GM18520 (cell line): ENCODE data around the gene APBA1.

Source experiments
- ATAC-seq: cut with Tn5 transposase; IDR thresholded peaks from one replicate; pipeline ENCODE4 v1.9.1; 2021; ENCODE audit not compliant: unreplicated experiment

APBA1 gene

DNA sequence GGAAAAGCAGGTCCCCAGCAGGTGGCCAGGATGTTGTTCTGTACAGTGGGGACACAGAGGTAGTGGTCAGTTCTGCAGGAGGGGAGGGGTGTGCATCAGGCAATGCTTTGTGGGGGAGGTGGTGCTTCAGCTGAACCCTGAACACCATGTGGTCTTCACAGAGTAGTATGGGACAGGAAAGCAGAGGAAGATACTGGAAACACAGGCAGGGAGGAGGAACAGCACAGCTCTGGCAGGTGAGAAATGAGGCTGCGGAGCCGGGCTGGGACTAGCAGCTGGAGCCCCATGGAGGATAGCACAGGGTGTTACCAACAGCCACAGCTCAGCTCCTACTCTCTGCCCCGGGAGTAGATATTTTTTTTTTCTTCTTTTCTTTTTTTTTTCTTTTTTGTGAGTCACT lies 185.7 kb downstream of the APBA1 start:
- no peak for ATAC-seq

- no peak for ATAC-seq
Measured at GRCh38 chr9:69485466-69485865, 186.7 kb downstream of the APBA1 start.

- no peak for ATAC-seq
Measured at GRCh38 chr9:69483886-69484422, 188.2 kb downstream of the APBA1 start.

DNA sequence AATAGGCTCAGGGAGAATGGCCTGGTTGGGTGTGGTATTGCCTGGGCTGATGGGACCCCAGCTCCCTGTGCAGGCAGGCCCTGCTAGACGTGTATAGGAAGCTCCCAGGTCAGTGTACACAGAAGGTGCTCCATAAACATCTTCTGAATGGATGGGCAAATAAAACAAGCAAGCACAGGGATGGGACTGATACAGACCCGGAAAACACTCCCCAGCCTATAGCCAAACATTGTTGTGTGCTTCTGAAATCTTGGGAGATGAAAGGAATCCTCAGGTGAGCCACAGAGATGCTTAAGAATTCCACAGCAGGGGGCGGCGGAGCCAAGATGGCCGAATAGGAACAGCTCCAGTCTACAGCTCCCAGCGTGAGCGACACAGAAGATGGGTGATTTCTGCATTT lies 195.4 kb downstream of the APBA1 start:
- ATAC-seq = no peak

DNA sequence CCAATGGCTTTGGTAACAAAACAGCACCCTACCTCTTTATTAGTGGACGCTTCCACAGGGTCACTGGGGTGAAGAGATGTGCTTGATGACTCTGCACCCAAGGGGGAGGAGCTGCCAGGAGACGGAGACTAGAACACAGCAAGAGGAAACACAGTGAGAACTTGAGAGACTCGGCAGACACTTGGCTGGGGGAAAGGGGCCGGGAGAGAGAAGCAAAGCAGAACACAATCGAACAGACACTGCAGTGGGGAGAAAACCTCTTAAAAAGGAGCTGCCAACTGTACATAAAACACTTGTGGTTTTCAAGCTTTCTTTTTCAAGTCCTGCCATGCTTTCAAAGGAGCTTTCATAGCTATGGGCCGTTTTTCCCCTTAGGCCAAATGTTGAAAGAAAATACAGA lies 196.2 kb downstream of the APBA1 start:
- ATAC-seq = no peak

GRCh38 chr9:69474821-69475220 lies 197.3 kb downstream of the APBA1 start:
- ATAC-seq = no peak

DNA sequence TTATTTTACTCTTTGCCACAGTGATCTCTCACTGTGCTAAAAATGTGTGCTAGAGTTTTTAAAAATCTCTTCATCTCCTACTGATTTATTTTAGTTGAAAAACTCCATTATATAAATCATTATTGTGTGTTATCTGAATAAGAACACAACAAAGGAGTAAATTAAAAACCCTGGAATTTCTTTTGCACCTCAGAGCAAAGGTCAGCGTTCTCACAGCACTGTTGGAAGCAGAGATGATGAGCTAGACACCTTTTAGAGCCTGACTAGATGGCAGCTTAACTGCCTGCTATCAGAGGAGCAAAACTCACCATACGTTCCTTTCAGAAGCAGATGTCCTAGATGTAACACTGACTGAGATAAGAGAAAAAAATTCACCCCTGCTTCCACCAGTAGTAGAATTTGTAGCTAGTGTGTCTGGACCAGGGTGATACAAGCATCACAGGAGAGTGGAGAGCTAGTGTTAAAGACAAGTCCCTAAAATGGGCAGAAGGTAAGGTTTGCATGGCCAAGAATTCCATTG lies 200.0 kb downstream of the APBA1 start:
- no peak for ATAC-seq

DNA sequence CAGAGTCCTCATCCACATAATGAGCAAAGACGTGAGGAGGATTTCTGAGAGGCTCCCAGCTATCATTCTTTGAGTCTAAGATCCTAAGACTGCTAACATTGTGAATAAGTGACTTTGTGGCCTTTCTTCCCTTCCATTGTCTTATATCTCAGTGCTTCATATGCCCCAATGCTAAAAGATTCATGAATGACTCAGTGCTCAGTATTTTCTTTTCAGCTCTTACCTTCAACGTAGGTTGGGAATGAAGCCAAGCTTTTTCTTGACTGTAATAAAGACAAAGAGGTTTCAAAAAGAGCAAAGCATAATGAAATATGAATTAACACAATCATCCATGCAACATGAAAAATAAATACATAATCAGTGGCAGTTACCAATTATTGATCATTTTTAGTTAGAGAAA lies 200.7 kb downstream of the APBA1 start:
- no peak for ATAC-seq

DNA sequence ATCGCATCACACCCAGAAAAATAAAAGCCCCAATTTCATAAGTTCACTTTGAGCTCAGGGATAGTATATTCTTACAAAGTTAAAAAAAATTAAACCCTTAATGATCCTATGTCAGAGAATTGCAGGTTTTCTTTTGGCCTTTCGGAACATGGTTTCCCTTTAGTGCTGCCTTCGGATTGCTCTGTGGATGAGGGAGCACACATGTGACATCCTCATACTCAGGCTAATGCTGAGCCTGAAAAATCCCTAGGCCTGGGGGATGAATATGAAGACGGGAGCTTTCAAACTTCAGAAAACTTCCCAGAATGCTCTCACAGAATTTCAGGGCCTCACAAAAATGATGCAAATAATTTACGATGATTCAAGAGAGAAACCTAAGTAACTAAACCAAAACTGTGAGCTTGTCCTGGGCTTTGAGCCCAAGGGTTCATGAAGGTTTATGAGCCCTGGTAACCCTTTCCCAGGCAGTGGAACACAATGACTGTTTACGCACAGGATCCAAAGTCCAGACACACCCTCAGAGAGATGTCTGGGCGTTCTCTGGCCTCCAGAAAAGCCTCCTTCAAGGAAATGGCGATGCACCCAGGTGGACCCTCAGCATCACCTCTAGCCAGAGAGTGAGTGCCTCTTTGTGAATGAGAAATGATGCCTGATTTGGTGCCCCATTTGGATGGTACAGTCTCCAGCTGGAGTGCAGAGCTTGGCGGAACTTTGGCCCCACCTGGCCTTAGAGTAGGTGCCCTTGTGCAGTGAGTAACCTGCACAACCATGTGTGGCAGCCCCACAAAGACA lies 201.8 kb downstream of the APBA1 start:
- no peak for ATAC-seq

- ATAC-seq = no peak
Measured at GRCh38 chr9:69469136-69469535, 203.0 kb downstream of the APBA1 start.

DNA sequence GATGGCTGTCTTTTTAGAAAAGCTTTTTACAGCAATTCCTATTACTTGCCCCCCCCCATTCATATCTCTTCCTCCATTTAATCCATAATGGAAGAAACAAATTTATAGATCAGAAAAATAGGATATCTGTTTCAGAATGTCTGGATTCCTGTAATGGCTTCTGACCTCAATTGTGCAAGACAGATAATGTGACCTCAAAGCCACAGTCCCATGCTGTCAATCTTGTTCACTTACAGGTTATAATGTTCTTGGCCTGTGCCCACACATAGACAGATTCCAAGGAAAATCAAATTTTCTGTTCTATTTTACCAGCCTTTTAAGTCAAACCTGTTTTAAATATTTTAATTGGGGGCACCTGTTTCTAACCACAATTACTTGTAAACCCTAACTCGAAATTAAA lies 203.8 kb downstream of the APBA1 start:
- no peak for ATAC-seq

DNA sequence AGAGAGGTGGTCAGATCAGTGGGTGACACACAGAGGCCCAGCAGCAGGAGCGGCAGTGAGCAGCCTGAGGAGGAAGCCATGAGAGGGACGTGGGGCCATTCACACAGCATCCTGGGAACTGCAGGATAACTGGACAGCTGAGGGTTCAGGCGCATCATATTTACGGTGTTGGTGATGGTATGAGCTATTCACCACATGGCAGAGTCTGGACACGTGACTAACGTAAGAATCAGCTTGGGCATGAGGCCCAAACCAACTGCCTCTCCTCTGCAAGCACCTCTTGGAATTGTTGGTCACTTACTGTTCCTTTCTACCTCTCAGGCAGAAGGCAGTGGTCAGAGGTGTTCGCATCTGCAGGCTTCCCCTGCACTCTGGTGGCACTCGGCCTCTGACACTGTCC lies 206.0 kb downstream of the APBA1 start:
- no peak for ATAC-seq

DNA sequence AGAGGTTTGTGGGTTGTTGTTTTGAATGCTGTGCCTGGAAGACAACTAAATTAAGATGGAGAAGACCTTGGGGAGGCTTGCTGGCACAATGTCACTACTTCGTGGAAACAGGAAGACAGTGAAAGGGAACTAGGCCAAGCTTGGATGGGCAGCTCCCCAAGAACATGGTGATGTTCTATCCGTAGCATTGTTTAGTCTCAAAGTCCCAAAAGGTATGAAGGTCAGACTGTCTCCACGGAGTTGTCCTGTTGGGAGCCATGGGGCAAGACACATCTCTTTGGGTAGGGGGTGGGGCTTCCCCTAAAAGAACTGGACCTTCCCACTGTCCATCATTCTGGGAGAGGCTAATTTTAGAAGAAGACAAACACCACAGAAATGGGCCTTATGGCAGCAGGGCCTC lies 206.7 kb downstream of the APBA1 start:
- ATAC-seq = no peak

- no peak for ATAC-seq
Measured at GRCh38 chr9:69463497-69464068, 208.6 kb downstream of the APBA1 start.

DNA sequence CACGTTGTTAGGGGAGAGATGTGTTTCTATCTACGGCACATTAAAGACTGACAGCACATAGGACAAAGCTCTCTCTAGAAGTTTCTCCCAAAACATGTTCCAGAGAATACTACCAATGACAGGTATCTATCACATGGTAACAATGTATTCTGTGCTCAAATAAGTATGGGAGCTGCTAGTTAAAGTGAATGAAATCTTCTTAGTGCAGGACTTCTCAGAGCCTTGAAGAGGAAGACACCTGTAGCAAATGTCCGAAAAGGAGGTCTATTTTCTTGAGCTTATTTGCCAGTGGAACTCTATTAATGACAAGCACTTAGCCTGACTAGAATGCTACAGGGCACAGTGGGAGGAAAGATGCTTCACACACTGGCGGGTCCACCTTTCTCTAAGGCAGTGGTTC lies 209.8 kb downstream of the APBA1 start:
- no peak for ATAC-seq

DNA sequence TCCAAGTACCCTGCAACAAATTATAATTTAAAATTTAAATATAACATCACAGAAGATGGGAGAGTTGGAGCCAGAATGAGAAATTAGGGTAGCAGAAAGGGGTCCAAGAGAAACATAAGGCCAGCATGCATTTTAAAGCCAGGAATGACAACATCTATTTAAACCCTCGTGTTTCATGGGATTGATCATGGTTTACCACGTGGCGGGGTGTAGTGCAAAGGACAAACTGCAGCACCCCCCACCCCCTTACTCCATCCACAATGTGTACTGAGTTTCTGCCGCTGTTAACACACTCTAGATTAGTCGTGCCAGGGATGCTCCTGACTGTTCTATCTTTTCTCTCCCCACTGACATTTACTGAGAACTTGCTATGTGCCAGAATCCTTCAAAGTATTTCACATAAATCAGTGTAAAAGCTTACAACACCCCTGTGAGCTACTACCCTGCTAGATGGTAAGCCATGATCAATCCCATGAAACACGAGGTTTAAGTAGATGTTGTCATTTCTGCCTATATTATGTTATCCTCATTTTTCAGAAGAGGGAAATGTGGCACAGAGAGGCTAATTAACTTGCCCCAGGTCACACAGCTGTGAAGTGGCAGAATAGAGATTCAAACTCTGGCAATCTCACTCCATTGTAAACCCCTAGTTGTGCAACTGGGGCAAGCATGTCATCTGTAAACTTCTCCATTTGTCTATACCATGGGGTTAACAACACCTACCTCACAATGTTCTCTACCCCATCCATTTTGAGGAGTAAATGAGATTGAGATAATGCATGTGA lies 210.9 kb downstream of the APBA1 start:
- no peak for ATAC-seq

DNA sequence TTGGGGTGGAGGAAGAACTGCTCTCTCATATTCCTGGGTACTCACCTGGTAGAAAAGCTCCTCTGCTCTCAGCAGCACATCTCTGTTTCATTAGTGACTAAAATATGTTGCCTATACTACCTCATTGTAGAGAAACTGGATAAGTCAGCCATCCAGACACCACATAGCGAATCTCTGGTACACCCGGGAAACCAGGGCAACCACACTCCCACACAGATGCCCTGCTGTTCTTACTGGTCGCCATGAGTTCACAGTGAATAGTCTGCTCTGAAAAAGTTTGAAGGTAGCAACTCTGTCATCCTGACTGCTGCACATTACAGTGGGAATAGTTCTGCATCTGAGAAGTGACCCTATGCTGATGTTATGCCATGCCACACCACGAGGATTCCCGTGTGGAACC lies 212.2 kb downstream of the APBA1 start:
- no peak for ATAC-seq

GRCh38 chr9:69458176-69458575 lies 214.0 kb downstream of the APBA1 start:
- no peak for ATAC-seq

DNA sequence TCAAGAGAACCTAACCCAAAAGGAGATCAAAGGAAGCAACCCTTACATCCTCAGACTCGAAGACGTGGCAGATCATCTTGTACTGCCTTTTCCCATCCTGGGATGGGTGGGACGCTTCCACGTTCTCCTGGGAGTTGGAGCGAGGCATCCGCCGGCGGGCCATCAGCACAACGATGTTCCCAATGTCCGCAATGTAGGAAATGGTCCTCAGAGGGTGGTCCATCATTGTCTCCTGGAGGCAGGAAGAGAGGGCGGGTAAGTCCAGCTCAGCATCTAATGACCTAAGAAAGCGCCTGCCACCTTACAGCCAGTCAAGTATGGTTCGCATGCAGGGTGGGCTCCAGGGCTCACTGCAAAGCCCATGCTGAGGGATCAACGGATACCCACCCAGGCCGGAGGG lies 216.0 kb downstream of the APBA1 start:
- no peak for ATAC-seq

GRCh38 chr9:69455311-69455710 lies 216.9 kb downstream of the APBA1 start:
- ATAC-seq = no peak

- no peak for ATAC-seq
Measured at GRCh38 chr9:69454321-69454720, 217.8 kb downstream of the APBA1 start.

GRCh38 chr9:69453746-69454145 lies 218.4 kb downstream of the APBA1 start:
- ATAC-seq = no peak
